ENCODE measurements around the gene PARP9. TPM values are rescaled to one million over a fixed set of nuclear protein-coding genes. Genes with fewer than 3 reads are reported as not detected.

Gene PARP9
- total and polyA plus RNA-seq, 10 of the 15 experiments (the other 5 are each of a cell fraction or from before 2014, with no cell fraction given): 34.0 to 122 (median 46.1) TPM

DNA sequence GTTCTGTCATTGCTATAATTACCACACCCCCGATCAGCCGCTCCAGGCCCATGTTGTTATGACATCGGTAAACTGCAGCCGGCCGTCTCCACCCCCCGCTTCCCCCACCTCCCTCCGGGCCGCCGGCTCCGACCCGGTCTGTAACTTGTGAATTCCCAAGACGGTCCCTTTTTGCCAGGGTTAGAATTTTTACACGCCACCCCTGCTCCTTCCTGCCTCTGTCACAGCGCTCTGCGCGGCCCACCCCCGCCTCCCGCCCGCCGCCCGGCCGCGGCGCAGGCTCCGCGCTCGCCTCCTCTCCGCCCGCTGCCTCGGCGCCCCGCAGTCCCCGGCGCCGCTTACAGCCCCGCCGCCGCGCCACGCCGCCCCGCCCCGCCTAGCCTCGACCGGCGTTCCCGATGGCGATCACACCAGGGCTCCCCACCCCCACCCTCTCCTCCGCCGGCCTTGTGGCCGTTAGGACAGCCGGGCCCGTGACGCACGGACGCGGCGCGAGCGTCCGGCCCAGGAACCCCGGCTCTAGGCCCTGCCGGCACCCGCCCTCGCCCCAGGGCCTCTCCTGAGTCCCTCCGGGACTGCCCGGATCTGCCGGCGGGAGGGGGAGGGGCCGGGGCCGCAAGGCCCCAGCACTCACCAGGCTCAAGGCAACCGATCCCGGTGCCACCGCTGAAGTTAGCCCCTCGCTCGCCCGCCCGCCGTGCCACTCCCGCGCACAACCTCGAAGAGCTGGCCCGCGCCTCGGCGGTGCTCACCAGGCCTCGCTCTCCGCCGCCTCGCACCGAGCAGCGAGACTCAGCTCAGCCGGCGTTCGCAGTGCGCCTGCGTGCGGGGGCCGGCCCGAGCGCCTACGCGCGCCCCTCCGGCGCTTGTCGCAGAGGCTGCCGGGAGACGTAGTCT lies 49.7 kb downstream of the PARP9 start, which contains the start of gene KPNA1 (continued):
- TF ChIP-seq, protein P1, sequence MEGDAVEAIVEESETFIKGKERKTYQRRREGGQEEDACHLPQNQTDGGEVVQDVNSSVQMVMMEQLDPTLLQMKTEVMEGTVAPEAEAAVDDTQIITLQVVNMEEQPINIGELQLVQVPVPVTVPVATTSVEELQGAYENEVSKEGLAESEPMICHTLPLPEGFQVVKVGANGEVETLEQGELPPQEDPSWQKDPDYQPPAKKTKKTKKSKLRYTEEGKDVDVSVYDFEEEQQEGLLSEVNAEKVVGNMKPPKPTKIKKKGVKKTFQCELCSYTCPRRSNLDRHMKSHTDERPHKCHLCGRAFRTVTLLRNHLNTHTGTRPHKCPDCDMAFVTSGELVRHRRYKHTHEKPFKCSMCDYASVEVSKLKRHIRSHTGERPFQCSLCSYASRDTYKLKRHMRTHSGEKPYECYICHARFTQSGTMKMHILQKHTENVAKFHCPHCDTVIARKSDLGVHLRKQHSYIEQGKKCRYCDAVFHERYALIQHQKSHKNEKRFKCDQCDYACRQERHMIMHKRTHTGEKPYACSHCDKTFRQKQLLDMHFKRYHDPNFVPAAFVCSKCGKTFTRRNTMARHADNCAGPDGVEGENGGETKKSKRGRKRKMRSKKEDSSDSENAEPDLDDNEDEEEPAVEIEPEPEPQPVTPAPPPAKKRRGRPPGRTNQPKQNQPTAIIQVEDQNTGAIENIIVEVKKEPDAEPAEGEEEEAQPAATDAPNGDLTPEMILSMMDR (IDR thresholded peaks at IDR 0.05 in 2 of 3, conservative IDR thresholded peaks at IDR 0.05 in 1 of 3; ENCODE audit: control insufficient read depth in 2 of 3, extremely low read depth in 1 of 3, insufficient read depth in 1 of 3, low read depth in 3 of 3, low read length in 3 of 3): no peak
- 0 out of 2 replicates have a peak, but pooled peaks have one; percentile 16 for TF ChIP-seq ELK1 (IDR thresholded peaks at IDR 0.05; ENCODE audit: low read depth, low read length)
- TF ChIP-seq SREBF1 (IDR thresholded peaks at IDR 0.05; ENCODE audit: low read length): no peak
- no peak for TF ChIP-seq TBL1XR1 (IDR thresholded peaks at IDR 0.05; ENCODE audit: low read depth, low read length)
- TF ChIP-seq JUND (IDR thresholded peaks at IDR 0.05; ENCODE audit: low read depth, low read length): no peak
- TF ChIP-seq, protein P2, sequence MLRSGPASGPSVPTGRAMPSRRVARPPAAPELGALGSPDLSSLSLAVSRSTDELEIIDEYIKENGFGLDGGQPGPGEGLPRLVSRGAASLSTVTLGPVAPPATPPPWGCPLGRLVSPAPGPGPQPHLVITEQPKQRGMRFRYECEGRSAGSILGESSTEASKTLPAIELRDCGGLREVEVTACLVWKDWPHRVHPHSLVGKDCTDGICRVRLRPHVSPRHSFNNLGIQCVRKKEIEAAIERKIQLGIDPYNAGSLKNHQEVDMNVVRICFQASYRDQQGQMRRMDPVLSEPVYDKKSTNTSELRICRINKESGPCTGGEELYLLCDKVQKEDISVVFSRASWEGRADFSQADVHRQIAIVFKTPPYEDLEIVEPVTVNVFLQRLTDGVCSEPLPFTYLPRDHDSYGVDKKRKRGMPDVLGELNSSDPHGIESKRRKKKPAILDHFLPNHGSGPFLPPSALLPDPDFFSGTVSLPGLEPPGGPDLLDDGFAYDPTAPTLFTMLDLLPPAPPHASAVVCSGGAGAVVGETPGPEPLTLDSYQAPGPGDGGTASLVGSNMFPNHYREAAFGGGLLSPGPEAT (IDR thresholded peaks at IDR 0.05; ENCODE audit: low read depth): no peak
- TF ChIP-seq SIN3A (IDR thresholded peaks at IDR 0.05; ENCODE audit: low read depth, low read length): peak; percentile 88
- TF ChIP-seq ZNF384 (IDR thresholded peaks at IDR 0.05; ENCODE audit: borderline replicate concordance, low read depth, low read length): no peak
- TF ChIP-seq JUNB (IDR thresholded peaks at IDR 0.05): no peak
- no peak for TF ChIP-seq ATF2 (IDR thresholded peaks at IDR 0.05; ENCODE audit: low read length)
- TF ChIP-seq MXI1 (IDR thresholded peaks at IDR 0.05; ENCODE audit: low read depth, low read length): no peak
- no peak for TF ChIP-seq FOXK2 (IDR thresholded peaks at IDR 0.05)
- no peak for TF ChIP-seq IRF4 (IDR thresholded peaks at IDR 0.05; ENCODE audit: low read depth, low read length)
- TF ChIP-seq POLR2AphosphoS5 (IDR thresholded peaks at IDR 0.05; ENCODE audit: low read length): peak; percentile 91
- peak; percentile 87 for TF ChIP-seq POU2F2 (IDR thresholded peaks at IDR 0.05; ENCODE audit: borderline replicate concordance, low read depth, low read length)
- TF ChIP-seq, protein P3, sequence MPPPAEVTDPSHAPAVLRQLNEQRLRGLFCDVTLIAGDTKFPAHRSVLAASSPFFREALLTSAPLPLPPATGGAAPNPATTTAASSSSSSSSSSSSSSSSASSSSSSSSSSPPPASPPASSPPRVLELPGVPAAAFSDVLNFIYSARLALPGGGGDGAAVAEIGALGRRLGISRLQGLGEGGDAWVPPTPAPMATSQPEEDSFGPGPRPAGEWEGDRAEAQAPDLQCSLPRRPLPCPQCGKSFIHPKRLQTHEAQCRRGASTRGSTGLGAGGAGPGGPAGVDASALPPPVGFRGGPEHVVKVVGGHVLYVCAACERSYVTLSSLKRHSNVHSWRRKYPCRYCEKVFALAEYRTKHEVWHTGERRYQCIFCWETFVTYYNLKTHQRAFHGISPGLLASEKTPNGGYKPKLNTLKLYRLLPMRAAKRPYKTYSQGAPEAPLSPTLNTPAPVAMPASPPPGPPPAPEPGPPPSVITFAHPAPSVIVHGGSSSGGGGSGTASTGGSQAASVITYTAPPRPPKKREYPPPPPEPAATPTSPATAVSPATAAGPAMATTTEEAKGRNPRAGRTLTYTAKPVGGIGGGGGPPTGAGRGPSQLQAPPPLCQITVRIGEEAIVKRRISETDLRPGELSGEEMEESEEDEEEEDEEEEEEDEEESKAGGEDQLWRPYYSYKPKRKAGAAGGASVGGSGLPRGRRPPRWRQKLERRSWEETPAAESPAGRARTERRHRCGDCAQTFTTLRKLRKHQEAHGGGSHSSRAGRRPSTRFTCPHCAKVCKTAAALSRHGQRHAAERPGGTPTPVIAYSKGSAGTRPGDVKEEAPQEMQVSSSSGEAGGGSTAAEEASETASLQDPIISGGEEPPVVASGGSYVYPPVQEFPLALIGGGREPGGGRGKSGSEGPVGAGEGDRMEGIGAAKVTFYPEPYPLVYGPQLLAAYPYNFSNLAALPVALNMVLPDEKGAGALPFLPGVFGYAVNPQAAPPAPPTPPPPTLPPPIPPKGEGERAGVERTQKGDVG (CRISPR knock-in tag; IDR thresholded peaks at IDR 0.05): no peak
- no peak for TF ChIP-seq BCL11A (IDR thresholded peaks at IDR 0.05; ENCODE audit: low read depth, low read length)
- TF ChIP-seq, protein P4, sequence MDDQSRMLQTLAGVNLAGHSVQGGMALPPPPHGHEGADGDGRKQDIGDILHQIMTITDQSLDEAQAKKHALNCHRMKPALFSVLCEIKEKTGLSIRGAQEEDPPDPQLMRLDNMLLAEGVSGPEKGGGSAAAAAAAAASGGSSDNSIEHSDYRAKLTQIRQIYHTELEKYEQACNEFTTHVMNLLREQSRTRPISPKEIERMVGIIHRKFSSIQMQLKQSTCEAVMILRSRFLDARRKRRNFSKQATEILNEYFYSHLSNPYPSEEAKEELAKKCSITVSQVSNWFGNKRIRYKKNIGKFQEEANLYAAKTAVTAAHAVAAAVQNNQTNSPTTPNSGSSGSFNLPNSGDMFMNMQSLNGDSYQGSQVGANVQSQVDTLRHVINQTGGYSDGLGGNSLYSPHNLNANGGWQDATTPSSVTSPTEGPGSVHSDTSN (IDR thresholded peaks at IDR 0.05; ENCODE audit: insufficient replicate concordance, low read depth, low read length): no peak
- TF ChIP-seq CHD1 (IDR thresholded peaks at IDR 0.05; ENCODE audit: low read depth, low read length): no peak

Data from GM12878 (cell line).